Measurements from ENCODE around the gene LRRC1. TPM values are rescaled to one million over a fixed set of nuclear protein-coding genes. Genes with fewer than 3 reads are reported as not detected.

LRRC1 gene
- total and polyA plus RNA-seq, 2 experiments from 2014 or later, result 11.3 to 16.6 TPM

- no peak for TF ChIP-seq CTCF (conservative IDR thresholded peaks at IDR 0.05; ENCODE audit: low read depth in 2 of 2)
Observed at GRCh38 chr6:53767941-53768340, 26.9 kb upstream of the LRRC1 start (continued).

GRCh38 chr6:53768636-53769035, 26.2 kb upstream of the LRRC1 start:
- Histone ChIP-seq H3K27ac (ENCODE audit: low read depth) (no peak overlapping the region), H2AFZ (no peak overlapping the region), H3K36me3 (ENCODE audit: insufficient read depth) (no peaks in the 10 kb centered on the region), H3K4me3 (no peak overlapping the region), H4K20me1 (replicated peaks; ENCODE audit: insufficient read depth) (no peaks in the 10 kb centered on the region), H3K79me2 (replicated peaks; ENCODE audit: insufficient read depth) (no peaks in the 10 kb centered on the region), H3K4me1 (ENCODE audit: insufficient read depth) (no peaks in the 10 kb centered on the region), H3K9me2 (ENCODE audit: insufficient read depth) (0 out of 2 replicates have a peak, but pooled peaks cover 15% of the 10 kb centered on the region), H3K4me2 (no peak overlapping the region), H3K27me3 (ENCODE audit: insufficient read depth) (no peaks in the 10 kb centered on the region), H3F3A (replicated peaks; ENCODE audit: low read depth) (no peaks in the 10 kb centered on the region)
- H3K27me3 Mint-ChIP-seq (ENCODE audit: insufficient read depth, low read depth, poor library complexity), result no peaks in the 10 kb centered on the region
- ATAC-seq (no peak), DNase-seq (ENCODE audit: low spot score) (no peak)
- H3K36me3 Mint-ChIP-seq (ENCODE audit: low read depth), result peaks cover 9% of the 10 kb centered on the region
- H3K4me3 Mint-ChIP-seq, result no peak overlapping the region
- H3K4me1 Mint-ChIP-seq, result peaks cover 6% of the 10 kb centered on the region
- H3K27ac Mint-ChIP-seq, result no peak overlapping the region
- peaks cover 5% of the 10 kb centered on the region for H3K9me3 Mint-ChIP-seq
- TF ChIP-seq ZNF114 (CRISPR knock-in tag; IDR thresholded peaks at IDR 0.05) (no peak), ZNF462 (CRISPR knock-in tag; IDR thresholded peaks at IDR 0.05) (no peak), ZNF331 (CRISPR knock-in tag; IDR thresholded peaks at IDR 0.05; ENCODE audit: low read depth) (no peak), EZH2 (IDR thresholded peaks at IDR 0.05; ENCODE audit: low read depth, unreplicated experiment) (no peak), CREB1 (CRISPR knock-in tag; IDR thresholded peaks at IDR 0.05; ENCODE audit: low read depth) (no peak), JUNB (IDR thresholded peaks at IDR 0.05; ENCODE audit: unreplicated experiment) (no peak), NANOG (IDR thresholded peaks at IDR 0.05; ENCODE audit: borderline replicate concordance) (no peak), STAT1 (IDR thresholded peaks at IDR 0.05; ENCODE audit: unreplicated experiment) (no peak), POLR2AphosphoS5 (IDR thresholded peaks at IDR 0.05; ENCODE audit: low read depth) (no peak), EZH2phosphoT487 (IDR thresholded peaks at IDR 0.05; ENCODE audit: unreplicated experiment) (no peak), CTCF (conservative IDR thresholded peaks at IDR 0.05; ENCODE audit: low read depth in 2 of 2) (no peak)
- TF ChIP-seq, protein P1, sequence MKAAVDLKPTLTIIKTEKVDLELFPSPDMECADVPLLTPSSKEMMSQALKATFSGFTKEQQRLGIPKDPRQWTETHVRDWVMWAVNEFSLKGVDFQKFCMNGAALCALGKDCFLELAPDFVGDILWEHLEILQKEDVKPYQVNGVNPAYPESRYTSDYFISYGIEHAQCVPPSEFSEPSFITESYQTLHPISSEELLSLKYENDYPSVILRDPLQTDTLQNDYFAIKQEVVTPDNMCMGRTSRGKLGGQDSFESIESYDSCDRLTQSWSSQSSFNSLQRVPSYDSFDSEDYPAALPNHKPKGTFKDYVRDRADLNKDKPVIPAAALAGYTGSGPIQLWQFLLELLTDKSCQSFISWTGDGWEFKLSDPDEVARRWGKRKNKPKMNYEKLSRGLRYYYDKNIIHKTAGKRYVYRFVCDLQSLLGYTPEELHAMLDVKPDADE (IDR thresholded peaks at IDR 0.05), result no peak
